ENCODE results near the gene RIMS4.
A peak's percentile ranks its signal among the peaks of the same experiment; 100 is the strongest.

Gene RIMS4

DNA sequence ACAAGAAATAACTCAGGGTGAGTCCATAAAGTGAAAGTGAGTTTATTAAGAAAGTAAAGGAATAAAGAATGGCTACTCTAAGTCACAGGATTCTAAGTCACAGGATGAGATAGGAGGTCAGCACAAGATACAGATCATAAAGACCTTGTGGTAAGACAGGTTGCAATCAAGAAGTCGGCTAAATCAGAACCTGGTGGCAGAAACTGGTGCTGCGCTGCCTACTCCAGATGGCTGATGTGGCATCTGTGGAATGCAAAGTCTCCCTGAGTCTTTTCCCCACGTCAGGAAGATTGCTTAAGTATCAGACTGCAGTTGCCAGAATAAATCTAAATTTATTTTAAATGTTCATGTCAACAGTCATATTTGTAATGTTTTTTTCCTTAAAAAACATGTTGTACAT is 75.4 kb downstream of the RIMS4 start:
- no peak for TF ChIP-seq EZH2 (optimal IDR thresholded peaks at IDR 0.05; ENCODE audit: low read depth, low read length)
- TF ChIP-seq, protein P1, sequence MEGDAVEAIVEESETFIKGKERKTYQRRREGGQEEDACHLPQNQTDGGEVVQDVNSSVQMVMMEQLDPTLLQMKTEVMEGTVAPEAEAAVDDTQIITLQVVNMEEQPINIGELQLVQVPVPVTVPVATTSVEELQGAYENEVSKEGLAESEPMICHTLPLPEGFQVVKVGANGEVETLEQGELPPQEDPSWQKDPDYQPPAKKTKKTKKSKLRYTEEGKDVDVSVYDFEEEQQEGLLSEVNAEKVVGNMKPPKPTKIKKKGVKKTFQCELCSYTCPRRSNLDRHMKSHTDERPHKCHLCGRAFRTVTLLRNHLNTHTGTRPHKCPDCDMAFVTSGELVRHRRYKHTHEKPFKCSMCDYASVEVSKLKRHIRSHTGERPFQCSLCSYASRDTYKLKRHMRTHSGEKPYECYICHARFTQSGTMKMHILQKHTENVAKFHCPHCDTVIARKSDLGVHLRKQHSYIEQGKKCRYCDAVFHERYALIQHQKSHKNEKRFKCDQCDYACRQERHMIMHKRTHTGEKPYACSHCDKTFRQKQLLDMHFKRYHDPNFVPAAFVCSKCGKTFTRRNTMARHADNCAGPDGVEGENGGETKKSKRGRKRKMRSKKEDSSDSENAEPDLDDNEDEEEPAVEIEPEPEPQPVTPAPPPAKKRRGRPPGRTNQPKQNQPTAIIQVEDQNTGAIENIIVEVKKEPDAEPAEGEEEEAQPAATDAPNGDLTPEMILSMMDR (IDR thresholded peaks at IDR 0.05; ENCODE audit: low read length): no peak
- no peak for TF ChIP-seq EZH2phosphoT487 (IDR thresholded peaks at IDR 0.05; ENCODE audit: low read length)
- Histone ChIP-seq H3K36me3 (replicated peaks; ENCODE audit: insufficient read depth, low read length) (no peaks in the 10 kb centered on the region), H3F3A (ENCODE audit: insufficient read depth, low read length) (peaks cover 10% of the 10 kb centered on the region), H3K4me1 (ENCODE audit: low read length) (peaks cover 9% of the 10 kb centered on the region; the same call in 1 of the 2 replicates), H3K4me3 (ENCODE audit: low read length) (no peak overlapping the region), H3K9ac (ENCODE audit: low read length) (no peak overlapping the region), H3K79me2 (ENCODE audit: low read length) (no peaks in the 10 kb centered on the region), H2AFZ (ENCODE audit: low read length) (no peak overlapping the region), H3K9me3 (replicated peaks; ENCODE audit: insufficient read depth, low read length) (no peaks in the 10 kb centered on the region), H3K4me2 (ENCODE audit: low read depth, low read length) (no peak overlapping the region), H3K27me3 (replicated peaks; ENCODE audit: insufficient read depth, low read length) (peaks cover 11% of the 10 kb centered on the region; the same call in 1 of the 2 replicates), H3K9me2 (replicated peaks; ENCODE audit: insufficient read depth, low read length) (no peaks in the 10 kb centered on the region), H4K20me1 (ENCODE audit: insufficient read depth, low read length) (no peaks in the 10 kb centered on the region), H3K27ac (ENCODE audit: low read length) (no peak overlapping the region)
- no peak for DNase-seq

DNA sequence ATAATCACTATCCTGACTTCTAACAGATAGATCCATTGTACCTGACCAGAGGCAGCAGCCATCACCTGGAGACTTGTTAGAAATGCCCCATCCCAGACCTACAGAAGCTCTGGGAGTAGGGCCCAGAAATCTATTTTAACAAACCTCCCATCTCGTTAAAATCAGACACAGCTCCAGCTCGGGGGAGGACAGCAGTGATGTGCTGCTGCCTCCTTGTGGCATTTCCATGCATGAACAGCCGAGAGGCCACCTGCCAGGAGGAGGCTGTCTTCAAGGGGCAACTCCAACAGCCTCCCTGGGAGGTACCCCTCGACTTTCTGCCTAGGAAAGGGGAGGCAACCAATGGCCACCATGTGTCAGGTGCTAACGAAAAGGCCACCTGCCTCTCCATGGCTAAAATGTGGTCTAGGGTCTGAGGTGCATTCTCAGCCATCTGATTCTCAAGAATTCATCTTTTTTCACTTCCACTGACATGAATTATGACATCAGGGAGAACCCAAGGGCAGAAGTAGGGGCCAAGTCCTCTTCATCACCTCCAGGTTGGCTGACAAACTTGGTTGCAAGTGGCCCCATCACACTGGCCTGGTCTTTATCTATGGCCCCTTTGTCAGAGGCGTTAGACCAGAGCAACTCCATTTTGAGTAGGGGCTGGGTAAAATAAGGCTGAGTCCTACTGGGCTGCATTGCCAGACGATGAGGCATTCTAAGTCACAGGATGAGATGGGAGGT is 76.8 kb downstream of the RIMS4 start:
- H3K9me2 ChIP-seq (replicated peaks; ENCODE audit: insufficient read depth, low read length): no peaks in the 10 kb centered on the region
- no peak overlapping the region for H3K27ac ChIP-seq (ENCODE audit: low read length)
- H4K20me1 ChIP-seq (ENCODE audit: insufficient read depth, low read length): no peaks in the 10 kb centered on the region
- no peak overlapping the region for H3K9ac ChIP-seq (ENCODE audit: low read length)
- H3K4me3 ChIP-seq (ENCODE audit: low read length): no peak overlapping the region
- peak; percentile 59 for DNase-seq
- H2AFZ ChIP-seq (ENCODE audit: low read length): no peak overlapping the region
- H3K4me1 ChIP-seq (ENCODE audit: low read length): peaks cover 9% of the 10 kb centered on the region; the same call in 1 of the 2 replicates
- no peaks in the 10 kb centered on the region for H3K36me3 ChIP-seq (replicated peaks; ENCODE audit: insufficient read depth, low read length)
- peaks cover 19% of the 10 kb centered on the region; the same call in 1 of the 2 replicates for H3K27me3 ChIP-seq (replicated peaks; ENCODE audit: insufficient read depth, low read length)
- H3F3A ChIP-seq (ENCODE audit: insufficient read depth, low read length): peaks cover 10% of the 10 kb centered on the region
- H3K9me3 ChIP-seq (replicated peaks; ENCODE audit: insufficient read depth, low read length): no peaks in the 10 kb centered on the region
- no peaks in the 10 kb centered on the region for H3K79me2 ChIP-seq (ENCODE audit: low read length)
- H3K4me2 ChIP-seq (ENCODE audit: low read depth, low read length): no peak overlapping the region
- no peak for TF ChIP-seq EZH2 (optimal IDR thresholded peaks at IDR 0.05; ENCODE audit: low read depth, low read length)
- TF ChIP-seq, protein P1 (IDR thresholded peaks at IDR 0.05; ENCODE audit: low read length): peak; percentile 83

DNA sequence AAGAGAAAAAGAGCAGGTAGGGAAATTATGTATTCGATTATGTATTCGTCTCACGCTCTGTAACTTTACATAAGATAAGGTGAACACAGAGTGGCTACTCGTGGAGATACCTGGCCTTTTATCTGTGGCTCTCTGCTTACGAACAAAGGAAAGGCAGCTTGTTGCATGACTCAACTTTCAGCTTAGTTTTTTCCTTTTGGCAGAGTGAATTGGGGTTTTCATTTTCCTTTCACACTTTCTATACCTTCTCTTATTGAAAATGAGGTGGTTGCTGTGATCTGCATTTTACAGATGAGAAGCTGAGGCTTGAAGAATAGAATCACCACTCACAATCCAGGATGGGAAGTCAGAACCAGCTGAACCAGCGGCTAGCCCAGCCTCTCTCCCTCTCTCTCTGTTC is 78.0 kb downstream of the RIMS4 start:
- H3K4me2 ChIP-seq (ENCODE audit: low read depth, low read length): no peak overlapping the region
- no peak overlapping the region for H2AFZ ChIP-seq (ENCODE audit: low read length)
- no peak overlapping the region for H3K27ac ChIP-seq (ENCODE audit: low read length)
- peaks cover 10% of the 10 kb centered on the region for H3F3A ChIP-seq (ENCODE audit: insufficient read depth, low read length)
- H3K4me1 ChIP-seq (ENCODE audit: low read length): peaks cover 9% of the 10 kb centered on the region; the same call in 1 of the 2 replicates
- no peaks in the 10 kb centered on the region for H3K79me2 ChIP-seq (ENCODE audit: low read length)
- TF ChIP-seq EZH2phosphoT487 (IDR thresholded peaks at IDR 0.05; ENCODE audit: low read length) (no peak), EZH2 (optimal IDR thresholded peaks at IDR 0.05; ENCODE audit: low read depth, low read length) (no peak)
- TF ChIP-seq, protein P1 (IDR thresholded peaks at IDR 0.05; ENCODE audit: low read length): no peak
- H3K9me2 ChIP-seq (replicated peaks; ENCODE audit: insufficient read depth, low read length): no peaks in the 10 kb centered on the region
- no peaks in the 10 kb centered on the region for H3K9me3 ChIP-seq (replicated peaks; ENCODE audit: insufficient read depth, low read length)
- peaks cover 24% of the 10 kb centered on the region; the same call in 1 of the 2 replicates for H3K27me3 ChIP-seq (replicated peaks; ENCODE audit: insufficient read depth, low read length)
- no peak overlapping the region for H3K4me3 ChIP-seq (ENCODE audit: low read length)
- no peak for DNase-seq
- H3K36me3 ChIP-seq (replicated peaks; ENCODE audit: insufficient read depth, low read length): no peaks in the 10 kb centered on the region
- H4K20me1 ChIP-seq (ENCODE audit: insufficient read depth, low read length): no peaks in the 10 kb centered on the region
- H3K9ac ChIP-seq (ENCODE audit: low read length): no peak overlapping the region

Data from MM.1S (cell line).